Astrocyte of the cerebellum (primary cell): ENCODE data around the gene METTL24.
"Not testable (repeated sequence)": the region's sequence is repeated elsewhere in the genome, so short reads cannot be mapped to it uniquely, and the experiment has no call there.

Experiments used
- DNase-seq: peaks from one replicate; pipeline ENCODE4 v3.0.0-alpha.2; 2011; ENCODE audit warnings: low read depth
- H3K4me3 ChIP-seq: 2 replicates; pipeline ENCODE4 v1.5.1; 2011; ENCODE audit warnings: mild to moderate bottlenecking, low read depth, low read length, moderate library complexity
- CTCF ChIP-seq: IDR thresholded peaks from 2 replicates; pipeline ENCODE4 v1.5.1; 2012; ENCODE audit warnings: low read length, low read depth, moderate library complexity, mild to moderate bottlenecking; ENCODE audit errors: missing control alignments
- in situ Hi-C: cut with HindIII; loops from 2 replicates; pipeline ENCODE4 v1.10.0; 2017; ENCODE audit warnings: low sequenced_read_pairs

METTL24 gene

DNA sequence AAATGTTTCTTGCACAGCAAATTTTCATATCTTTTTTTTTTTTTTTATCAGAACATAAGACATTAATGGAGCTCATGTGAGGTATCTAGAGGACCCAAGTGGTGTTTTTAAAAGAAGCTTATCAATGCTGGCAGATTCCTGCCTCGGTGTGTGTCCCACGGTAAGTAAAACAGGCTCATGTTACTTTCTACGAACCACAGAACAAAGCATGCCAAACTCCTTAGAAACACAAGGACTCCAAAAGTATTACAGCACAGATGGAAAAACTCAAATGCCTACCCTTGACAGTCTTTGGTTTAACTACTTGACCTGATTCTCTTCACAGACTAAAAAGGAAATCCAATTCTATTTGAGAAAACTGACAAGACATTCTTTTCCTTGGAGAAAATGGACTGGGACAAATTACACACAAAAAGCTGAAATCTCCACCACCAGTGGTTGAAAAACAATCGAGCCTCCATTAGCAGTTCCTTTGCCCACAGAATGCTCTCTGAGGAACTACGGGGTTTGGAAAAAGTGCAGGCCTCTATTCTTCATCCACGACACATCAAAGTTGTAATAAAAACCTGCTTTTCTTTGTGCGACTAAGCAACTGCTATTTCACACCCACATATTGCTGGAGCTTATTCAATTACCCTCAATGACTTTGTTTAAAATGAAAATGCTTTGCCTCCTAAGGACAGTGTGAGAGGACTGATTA, 5.4 kb downstream of the METTL24 start:
- DNase-seq = no peak
- in situ Hi-C loops = no loop called here
- TF ChIP-seq CTCF = no peak
- H3K4me3 ChIP-seq = no peak overlapping the region

GRCh38 chr6:110351986-110352385, 6.2 kb downstream of the METTL24 start:
- no peak for TF ChIP-seq CTCF
- in situ Hi-C loops = no loop called here
- no peak for DNase-seq
- H3K4me3 ChIP-seq = no peak overlapping the region

DNA sequence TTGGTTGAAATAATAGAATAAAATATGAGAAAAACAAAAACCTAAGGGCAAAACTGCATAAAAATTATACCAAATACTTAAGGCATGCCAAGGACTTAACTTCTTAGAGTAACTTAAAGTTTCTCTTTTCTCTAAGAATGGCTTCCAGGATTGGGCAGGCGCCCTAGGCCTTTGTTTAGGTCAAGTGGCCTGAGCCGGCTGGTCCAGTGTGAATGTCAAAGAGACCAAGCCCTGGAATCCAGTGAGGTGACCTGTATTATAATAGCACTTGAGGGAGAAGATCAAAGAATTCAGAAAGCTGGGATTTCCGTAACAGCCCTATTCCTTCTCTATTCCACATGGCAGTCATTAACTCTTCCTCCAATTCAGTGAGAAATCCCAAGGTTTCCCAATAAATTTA, 6.6 kb downstream of the METTL24 start:
- no peak overlapping the region for H3K4me3 ChIP-seq
- TF ChIP-seq CTCF = no peak
- in situ Hi-C loops = no loop called here
- DNase-seq = no peak

DNA sequence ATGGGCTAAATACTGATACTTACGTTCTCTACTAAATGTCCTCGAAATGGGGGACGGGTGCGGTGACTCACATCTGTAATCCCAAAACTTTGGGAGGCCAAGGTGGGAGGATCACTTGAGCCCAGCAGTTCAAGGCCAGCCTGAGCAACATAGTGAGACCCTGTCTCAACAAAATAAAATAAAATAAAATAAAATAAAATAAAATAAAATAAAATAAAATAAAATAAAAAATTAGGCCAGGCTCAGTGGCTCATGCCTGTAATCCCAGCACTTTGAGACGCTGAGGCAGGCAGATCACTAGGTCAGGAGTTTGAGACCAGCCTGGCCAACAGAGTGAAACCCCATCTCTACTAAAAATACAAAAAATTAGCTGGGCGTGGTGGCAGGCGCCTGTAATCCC, 7.6 kb downstream of the METTL24 start:
- DNase-seq, in situ Hi-C loops, H3K4me3 ChIP-seq: not testable (repeated sequence)

DNA sequence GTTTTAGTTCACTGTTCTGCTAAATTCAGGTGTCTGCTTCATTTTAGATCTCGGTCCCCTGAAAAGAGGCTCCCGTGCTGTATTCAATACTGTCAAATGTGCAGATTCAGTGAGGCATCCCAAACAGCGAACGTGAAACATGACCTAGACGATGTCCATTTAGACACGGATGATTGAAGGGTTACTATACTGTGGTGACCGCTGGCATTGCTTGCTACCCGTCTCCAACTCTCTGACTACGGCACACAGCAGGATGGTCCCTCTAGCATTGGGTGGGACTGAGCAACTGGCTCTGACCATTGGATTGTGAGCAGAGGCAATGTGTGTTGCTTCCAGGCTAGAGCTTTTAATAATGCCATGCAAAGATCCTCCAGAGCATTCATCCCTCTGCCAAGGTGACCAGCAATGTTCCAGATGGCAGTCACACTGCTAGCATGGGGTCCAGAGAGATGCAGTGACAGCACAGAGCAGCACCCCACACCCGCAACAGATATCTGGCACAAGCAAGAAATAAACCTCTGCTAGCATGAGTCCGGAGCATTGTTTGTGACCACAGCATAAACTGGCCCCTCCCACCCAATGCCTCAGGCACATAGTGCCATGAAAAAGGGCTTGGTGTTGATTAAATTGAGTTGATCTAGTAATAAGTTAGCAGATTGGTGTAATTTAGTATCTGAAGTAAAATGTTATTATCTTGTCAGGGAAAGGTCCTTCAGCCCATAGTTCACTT, 9.0 kb downstream of the METTL24 start:
- H3K4me3 ChIP-seq = no peak overlapping the region
- DNase-seq = no peak
- in situ Hi-C loops = no loop called here
- no peak for TF ChIP-seq CTCF

GRCh38 chr6:110345025-110345424, 13.1 kb downstream of the METTL24 start:
- DNase-seq = no peak
- in situ Hi-C loops = no loop called here
- TF ChIP-seq CTCF = no peak
- H3K4me3 ChIP-seq = no peak overlapping the region

DNA sequence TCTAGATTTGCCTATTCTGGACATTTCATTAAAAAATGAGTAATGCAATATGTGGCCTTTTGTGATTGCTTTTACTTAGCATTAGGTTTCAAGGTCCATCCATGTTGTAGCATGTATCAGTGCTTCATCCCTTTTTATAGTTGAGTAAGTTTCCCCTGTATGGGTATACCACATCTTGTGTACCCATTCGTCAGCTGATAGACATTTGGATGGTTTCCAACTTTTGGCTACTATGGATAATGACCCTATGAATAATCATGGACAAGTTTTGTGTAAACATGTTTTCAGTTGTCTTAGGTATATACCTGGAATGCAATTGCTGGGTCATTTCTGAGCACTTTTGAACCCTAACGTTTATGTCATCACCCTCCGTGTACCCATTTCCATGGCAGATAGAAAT, 15.4 kb downstream of the METTL24 start:
- no peak for TF ChIP-seq CTCF
- no peak overlapping the region for H3K4me3 ChIP-seq
- in situ Hi-C loops = no loop called here
- no peak for DNase-seq
